Measurements from ENCODE around the gene TPRG1.

The TPRG1 gene

GRCh38 chr3:189172668-189173419 is 1.1 kb downstream of the TPRG1 start:
- no peak for TF ChIP-seq CTCF (IDR thresholded peaks at IDR 0.05; ENCODE audit: insufficient read depth, missing control alignments)
- DNase-seq (ENCODE audit: insufficient read length, low spot score) (no peak), FAIRE-seq (no peak)

- no peak for FAIRE-seq
- DNase-seq (ENCODE audit: insufficient read length, low spot score), result no peak
- no peak for TF ChIP-seq CTCF (IDR thresholded peaks at IDR 0.05; ENCODE audit: insufficient read depth, missing control alignments)
These were observed 12.8 kb downstream of the TPRG1 start for GRCh38 chr3:189184566-189184965.

GRCh38 chr3:189186101-189186500 is 14.3 kb downstream of the TPRG1 start:
- no peak for TF ChIP-seq CTCF (IDR thresholded peaks at IDR 0.05; ENCODE audit: insufficient read depth, missing control alignments)
- FAIRE-seq, result no peak
- DNase-seq (ENCODE audit: insufficient read length, low spot score), result no peak

- FAIRE-seq, result no peak
- TF ChIP-seq CTCF (IDR thresholded peaks at IDR 0.05; ENCODE audit: insufficient read depth, missing control alignments), result no peak
- no peak for DNase-seq (ENCODE audit: insufficient read length, low spot score)
These were observed 16.7 kb downstream of the TPRG1 start for GRCh38 chr3:189188466-189188865.

- TF ChIP-seq CTCF (IDR thresholded peaks at IDR 0.05; ENCODE audit: insufficient read depth, missing control alignments), result no peak
- DNase-seq (ENCODE audit: insufficient read length, low spot score) (no peak), FAIRE-seq (no peak)
These were observed 21.0 kb downstream of the TPRG1 start for GRCh38 chr3:189192725-189193124.

- DNase-seq (ENCODE audit: insufficient read length, low spot score) (no peak), FAIRE-seq (no peak)
- TF ChIP-seq CTCF (IDR thresholded peaks at IDR 0.05; ENCODE audit: insufficient read depth, missing control alignments), result no peak
These were observed 23.5 kb downstream of the TPRG1 start for GRCh38 chr3:189195302-189195701.

- FAIRE-seq (no peak), DNase-seq (ENCODE audit: insufficient read length, low spot score) (no peak)
- TF ChIP-seq CTCF (IDR thresholded peaks at IDR 0.05; ENCODE audit: insufficient read depth, missing control alignments), result no peak
These were observed 30.3 kb downstream of the TPRG1 start for GRCh38 chr3:189202106-189202505.
